BJ (cell line): ENCODE measurements around the gene ZBTB47. TPM values are rescaled to one million over a fixed set of nuclear protein-coding genes. Genes with fewer than 3 reads are reported as not detected.

Experiments
- CTCF ChIA-PET: fragments of 350-600 bp; formaldehyde crosslinking; extraction: SDS; loops from one replicate; lab custom pipeline; 2021; ENCODE audit warnings: antibody characterized with exemption, inconsistent platforms; lab: Yijun Ruan, JAX
- POLR2A ChIA-PET: fragments of 300-600 bp; sonication (Branson Sonifier 250); formaldehyde crosslinking; extraction: SDS; loops from one replicate; lab custom pipeline; 2021; ENCODE audit warnings: antibody characterized with exemption; lab: Charles Lee
- DNase-seq: peaks from one replicate; pipeline ENCODE4 v3.0.0-alpha.2; 2011; ENCODE audit warnings: low read depth
- H3K27me3 ChIP-seq: 2 replicates; pipeline ENCODE4 v1.6.0; 2011; ENCODE audit warnings: low read length; ENCODE audit not compliant: control insufficient read depth, insufficient read depth
- H3K36me3 ChIP-seq: 2 replicates; pipeline ENCODE4 v1.5.1; 2011; ENCODE audit warnings: low read length; ENCODE audit not compliant: control insufficient read depth, insufficient read depth
- H3K4me3 ChIP-seq: 2 replicates; pipeline ENCODE4 v1.5.1; 2011; ENCODE audit warnings: low read depth, mild to moderate bottlenecking, control low read depth, low read length
- polyA plus RNA-seq: library from polyadenylated mRNA; depleted of rRNA; stranded (reverse); fragments of >200 nt; gene quantifications from 2 replicates; pipeline ENCODE4 v1.2.3, GENCODE V29; 2011; rRNA removed
- TF ChIP-seq, protein P1 (sequence below): IDR thresholded peaks from 2 replicates; pipeline ENCODE4 v1.5.1; 2011; ENCODE audit warnings: low read depth, mild to moderate bottlenecking, control low read depth, inconsistent platforms, low read length, moderate library complexity; ENCODE audit not compliant: insufficient read depth

ZBTB47 gene
- polyA plus RNA-seq, 1 experiment: 30.1 TPM

GRCh38 chr3:42712688-42713372 lies 59.3 kb downstream of the ZBTB47 start:
- peaks cover 8% of the 10 kb centered on the region for H3K27me3 ChIP-seq
- TF ChIP-seq, protein P1, sequence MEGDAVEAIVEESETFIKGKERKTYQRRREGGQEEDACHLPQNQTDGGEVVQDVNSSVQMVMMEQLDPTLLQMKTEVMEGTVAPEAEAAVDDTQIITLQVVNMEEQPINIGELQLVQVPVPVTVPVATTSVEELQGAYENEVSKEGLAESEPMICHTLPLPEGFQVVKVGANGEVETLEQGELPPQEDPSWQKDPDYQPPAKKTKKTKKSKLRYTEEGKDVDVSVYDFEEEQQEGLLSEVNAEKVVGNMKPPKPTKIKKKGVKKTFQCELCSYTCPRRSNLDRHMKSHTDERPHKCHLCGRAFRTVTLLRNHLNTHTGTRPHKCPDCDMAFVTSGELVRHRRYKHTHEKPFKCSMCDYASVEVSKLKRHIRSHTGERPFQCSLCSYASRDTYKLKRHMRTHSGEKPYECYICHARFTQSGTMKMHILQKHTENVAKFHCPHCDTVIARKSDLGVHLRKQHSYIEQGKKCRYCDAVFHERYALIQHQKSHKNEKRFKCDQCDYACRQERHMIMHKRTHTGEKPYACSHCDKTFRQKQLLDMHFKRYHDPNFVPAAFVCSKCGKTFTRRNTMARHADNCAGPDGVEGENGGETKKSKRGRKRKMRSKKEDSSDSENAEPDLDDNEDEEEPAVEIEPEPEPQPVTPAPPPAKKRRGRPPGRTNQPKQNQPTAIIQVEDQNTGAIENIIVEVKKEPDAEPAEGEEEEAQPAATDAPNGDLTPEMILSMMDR: no peak
- CTCF ChIA-PET: interaction anchor here (1.0 to 1.4 kb wide), 3 partner anchors 14 to 43 kb away, joined by 3 to 4 read pairs (median 3); no protein-coding TSS in a partner anchor
- H3K4me3 ChIP-seq: no peak overlapping the region
- DNase-seq: no peak
- POLR2A ChIA-PET: no interaction called here
- H3K36me3 ChIP-seq: no peaks in the 10 kb centered on the region

DNA sequence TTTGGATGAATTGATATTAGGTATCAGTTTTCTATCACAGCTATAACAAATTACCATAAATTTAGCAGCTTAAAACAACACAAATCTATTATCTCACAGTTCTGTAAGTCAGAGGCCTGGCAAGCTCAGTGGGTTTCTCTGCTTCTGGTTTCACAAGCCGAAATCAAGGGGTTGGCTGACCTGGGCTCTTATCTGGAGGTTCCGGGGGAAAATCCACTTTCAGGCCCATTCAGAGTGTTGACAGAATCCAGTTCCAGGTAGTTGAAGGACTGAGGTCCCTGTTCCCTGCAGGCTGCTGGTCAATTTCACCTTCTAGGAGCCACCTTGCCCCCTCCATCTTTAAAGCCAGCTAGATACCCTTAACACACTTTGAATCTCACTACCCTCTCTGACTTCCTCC lies 60.2 kb downstream of the ZBTB47 start:
- no peak for DNase-seq
- H3K4me3 ChIP-seq: no peak overlapping the region
- ChIA-PET CTCF (no interaction called here), POLR2A (no interaction called here)
- TF ChIP-seq, protein P1: no peak
- H3K27me3 ChIP-seq: peaks cover 9% of the 10 kb centered on the region
- no peaks in the 10 kb centered on the region for H3K36me3 ChIP-seq

DNA sequence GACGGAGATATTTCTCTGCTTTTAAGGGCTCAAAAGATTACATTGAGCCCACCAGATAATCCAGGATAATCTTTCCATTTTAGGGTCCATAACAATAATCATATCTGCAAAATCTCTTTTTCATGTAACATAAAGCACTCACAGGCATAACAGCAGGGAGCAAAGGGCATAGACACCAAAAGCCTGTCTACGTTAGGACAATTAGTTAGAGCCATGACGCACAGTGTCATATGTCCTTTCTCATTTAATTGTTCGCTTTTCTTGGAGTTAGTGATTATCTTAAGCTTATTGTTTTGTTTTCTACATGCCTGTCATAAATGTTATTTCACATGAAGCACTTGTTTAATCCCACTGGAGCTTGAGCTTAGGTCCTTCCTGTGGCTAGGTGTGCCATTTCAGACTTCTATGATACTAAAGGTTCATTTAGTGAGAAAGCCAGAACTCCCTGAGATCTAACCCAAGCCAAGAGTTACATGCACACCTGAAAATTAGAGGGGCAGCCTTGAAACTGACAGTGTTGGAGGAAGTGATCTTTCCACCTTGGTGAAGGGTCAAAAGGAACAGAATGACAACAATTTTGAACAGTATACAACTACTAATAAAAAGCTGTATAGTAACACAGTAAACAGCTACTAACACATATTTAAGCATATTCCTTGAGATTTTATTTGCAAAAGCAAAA lies 60.8 kb downstream of the ZBTB47 start:
- DNase-seq: no peak
- H3K27me3 ChIP-seq: peaks cover 9% of the 10 kb centered on the region
- ChIA-PET CTCF (no interaction called here), POLR2A (no interaction called here)
- H3K4me3 ChIP-seq: no peak overlapping the region
- no peaks in the 10 kb centered on the region for H3K36me3 ChIP-seq
- TF ChIP-seq, protein P1: no peak

Other genes with a start within 250 kb of the ZBTB47 start
- gene LYZL4, start 243.1 kb upstream of the ZBTB47 start, polyA plus RNA-seq: not detected in 2 replicates
- gene VIPR1, start 151.1 kb upstream of the ZBTB47 start, polyA plus RNA-seq: not detected in 2 replicates
- 45.9 and 47.8 TPM in 2 replicates for gene SEC22C, start 71.7 kb upstream of the ZBTB47 start, polyA plus RNA-seq
- 19.7 and 25.7 TPM in 2 replicates for gene SS18L2, start 62.8 kb upstream of the ZBTB47 start, polyA plus RNA-seq
- 19.0 and 37.6 TPM in 2 replicates for gene NKTR, start 53.0 kb upstream of the ZBTB47 start, polyA plus RNA-seq
- gene KLHL40, start 31.8 kb downstream of the ZBTB47 start, polyA plus RNA-seq: not detected in 2 replicates
- not detected in 2 replicates for gene HHATL, start 49.1 kb downstream of the ZBTB47 start, polyA plus RNA-seq
- gene CCDC13, start 119.6 kb downstream of the ZBTB47 start, polyA plus RNA-seq: 0.16 and 0.18 TPM in 2 replicates
- 51.1 and 144 TPM in 2 replicates for gene HIGD1A, start 150.8 kb downstream of the ZBTB47 start, polyA plus RNA-seq
- gene ACKR2, start 155.7 kb downstream of the ZBTB47 start, polyA plus RNA-seq: 0.15 TPM in 1 of 2 replicates, not detected in the other
- not detected in 2 replicates for gene CYP8B1, start 222.2 kb downstream of the ZBTB47 start, polyA plus RNA-seq